Activated CD4-positive, CD25-positive, alpha-beta regulatory T cell treated with anti-CD3 and anti-CD28 coated beads, Interleukin-2, amount 50 U/mL, for 16 hours (primary cell): Measurements from ENCODE around the gene PBXIP1.
"Not testable (repeated sequence)": the region's sequence is repeated elsewhere in the genome, so short reads cannot be mapped to it uniquely, and the experiment has no call there.

Experiments
- DNase-seq: peaks from one replicate; pipeline ENCODE4 v3.0.0-alpha.2; 2020; ENCODE audit warnings: low read depth, low spot score

Gene PBXIP1

DNA sequence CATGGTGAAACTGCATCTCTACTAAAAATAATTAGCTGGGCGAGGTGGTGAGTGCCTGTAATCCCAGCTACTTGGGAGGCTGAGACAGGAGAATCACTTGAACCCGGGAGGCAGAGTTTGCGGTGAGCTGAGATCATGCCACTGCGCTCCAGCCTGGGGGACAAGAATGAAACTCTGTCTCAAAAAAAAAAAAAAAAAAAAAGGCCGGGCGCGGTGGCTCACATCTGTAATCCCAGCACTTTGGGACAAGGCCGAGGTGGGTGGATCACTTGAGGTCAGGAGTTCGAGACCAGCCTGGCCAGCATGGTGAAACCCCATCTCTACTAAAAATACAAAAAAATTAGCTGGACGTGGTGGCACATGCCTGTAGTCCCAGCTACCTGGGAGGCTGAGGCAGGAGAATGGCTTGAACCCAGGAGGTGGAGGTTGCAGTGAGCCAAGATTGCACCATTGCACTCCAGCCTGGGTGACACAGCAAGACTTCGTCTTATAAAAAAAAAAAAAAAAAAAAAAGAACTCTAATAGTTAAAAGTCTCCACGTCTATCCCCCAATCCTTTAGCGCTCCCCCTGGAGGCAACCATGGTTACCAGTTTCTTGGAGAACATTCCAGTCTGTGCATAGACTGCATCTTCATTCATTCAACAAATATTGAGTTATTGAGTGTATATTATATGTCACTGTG is 39.5 kb upstream of the PBXIP1 start:
- DNase-seq, result not testable (repeated sequence)

DNA sequence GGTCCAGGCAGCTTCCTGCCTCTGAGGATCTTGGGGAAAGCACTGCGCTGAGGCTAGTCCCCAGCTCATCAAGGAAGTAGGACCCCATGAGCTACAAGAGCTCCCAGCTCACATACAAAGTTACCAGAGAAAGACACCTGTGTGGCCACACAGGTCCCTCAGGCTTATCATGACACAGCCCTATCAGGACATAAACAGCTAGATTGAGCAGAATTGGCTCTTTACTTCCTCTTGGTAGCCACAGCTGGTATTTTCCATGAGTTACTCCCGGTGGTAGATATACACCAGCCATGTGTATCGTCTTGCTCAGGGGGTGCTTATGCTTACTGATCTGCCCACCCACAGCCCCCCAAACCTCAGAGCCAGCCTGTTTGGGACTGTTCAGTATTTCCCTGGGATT is 38.7 kb upstream of the PBXIP1 start:
- DNase-seq, result no peak

DNA sequence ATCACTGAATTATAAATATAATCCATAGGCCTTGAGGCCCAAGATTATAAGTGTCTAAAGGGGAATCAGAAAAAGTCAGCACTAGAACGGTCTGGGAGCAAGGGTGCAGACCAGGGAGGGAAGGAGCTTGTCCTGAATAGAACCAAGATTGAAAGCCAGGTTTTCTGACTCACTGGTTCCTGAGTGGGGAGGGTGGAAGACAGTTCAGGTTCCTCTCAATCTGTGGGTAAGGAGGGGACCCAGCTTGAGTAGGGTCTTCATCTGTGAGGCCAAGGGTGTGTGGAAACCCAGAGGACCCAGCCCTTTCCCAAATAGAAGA is 38.3 kb upstream of the PBXIP1 start:
- DNase-seq, result no peak

DNA sequence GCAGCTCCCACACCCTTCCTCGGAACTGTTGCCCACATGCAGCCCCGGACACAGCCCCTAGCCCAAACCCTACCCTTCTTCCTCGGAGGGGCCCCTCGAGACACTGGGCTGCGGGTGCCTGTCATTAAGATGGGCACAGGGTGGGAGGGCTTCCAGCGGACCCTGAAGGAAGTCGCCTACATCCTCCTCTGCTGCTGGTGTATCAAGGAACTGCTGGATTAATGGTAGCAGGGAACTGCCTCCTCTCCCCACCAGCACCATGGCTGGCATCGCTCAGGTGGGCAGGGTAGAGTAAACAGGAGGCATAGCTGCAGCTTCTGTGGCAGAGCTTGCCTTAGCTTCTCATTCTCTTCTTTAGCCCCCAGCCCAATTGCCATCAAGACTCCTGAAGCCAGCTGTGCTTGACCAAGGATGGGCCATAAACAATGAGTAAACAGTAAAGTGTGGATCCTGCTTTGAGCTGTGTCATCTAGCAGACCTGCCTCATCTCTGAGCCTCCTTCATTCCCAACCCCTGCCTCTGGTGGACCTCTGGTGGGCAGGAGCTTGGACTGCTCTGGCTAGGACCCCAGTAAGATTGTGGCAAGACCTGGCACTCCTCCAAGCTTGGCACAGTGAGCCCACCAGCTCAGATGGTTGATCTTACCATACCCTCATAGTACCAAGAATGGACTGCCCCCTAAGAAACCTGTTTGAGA is 37.8 kb upstream of the PBXIP1 start, which contains the start of gene LENEP:
Gene LENEP, plus strand, starts transcription at position 15 of the 697 bp plus-strand sequence. Its CDS starts 22 bp downstream, at position 37.
- DNase-seq, result no peak

- no peak for DNase-seq
These were observed 37.0 kb upstream of the PBXIP1 start for GRCh38 chr1:154992721-154993571.

- DNase-seq, result no peak
These were observed 34.4 kb upstream of the PBXIP1 start for GRCh38 chr1:154990276-154990675.

DNA sequence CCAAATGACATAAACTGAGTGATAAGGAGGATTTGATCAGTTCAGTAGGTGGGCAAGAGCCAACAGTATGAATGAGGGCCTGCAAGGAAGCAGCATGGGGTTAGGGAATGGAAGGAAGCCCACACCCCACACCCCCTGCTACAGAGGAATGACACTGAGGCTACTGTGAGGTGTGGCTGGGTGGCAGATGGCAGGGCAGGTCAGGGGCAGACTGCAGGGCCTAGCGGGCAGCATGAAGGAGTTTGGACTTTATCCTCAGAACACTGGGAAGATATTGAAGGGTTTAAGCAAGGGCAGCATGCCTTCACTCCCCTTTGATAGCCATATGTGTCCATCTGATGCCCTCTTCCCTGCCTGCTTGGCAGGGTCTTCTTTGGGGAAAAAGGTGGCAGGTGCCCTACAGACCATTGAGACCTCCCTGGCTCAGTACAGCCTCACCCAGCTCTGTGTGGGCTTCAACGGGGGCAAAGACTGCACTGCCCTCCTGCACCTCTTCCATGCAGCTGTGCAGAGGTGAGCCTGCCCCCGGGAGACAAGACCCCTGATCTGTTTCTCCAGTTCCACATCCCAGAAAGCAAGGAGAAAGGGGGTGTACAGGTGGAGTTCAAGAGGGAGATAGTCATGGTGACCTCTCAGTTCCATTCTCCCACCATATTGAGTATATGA is 33.4 kb upstream of the PBXIP1 start:
- no peak for DNase-seq

DNA sequence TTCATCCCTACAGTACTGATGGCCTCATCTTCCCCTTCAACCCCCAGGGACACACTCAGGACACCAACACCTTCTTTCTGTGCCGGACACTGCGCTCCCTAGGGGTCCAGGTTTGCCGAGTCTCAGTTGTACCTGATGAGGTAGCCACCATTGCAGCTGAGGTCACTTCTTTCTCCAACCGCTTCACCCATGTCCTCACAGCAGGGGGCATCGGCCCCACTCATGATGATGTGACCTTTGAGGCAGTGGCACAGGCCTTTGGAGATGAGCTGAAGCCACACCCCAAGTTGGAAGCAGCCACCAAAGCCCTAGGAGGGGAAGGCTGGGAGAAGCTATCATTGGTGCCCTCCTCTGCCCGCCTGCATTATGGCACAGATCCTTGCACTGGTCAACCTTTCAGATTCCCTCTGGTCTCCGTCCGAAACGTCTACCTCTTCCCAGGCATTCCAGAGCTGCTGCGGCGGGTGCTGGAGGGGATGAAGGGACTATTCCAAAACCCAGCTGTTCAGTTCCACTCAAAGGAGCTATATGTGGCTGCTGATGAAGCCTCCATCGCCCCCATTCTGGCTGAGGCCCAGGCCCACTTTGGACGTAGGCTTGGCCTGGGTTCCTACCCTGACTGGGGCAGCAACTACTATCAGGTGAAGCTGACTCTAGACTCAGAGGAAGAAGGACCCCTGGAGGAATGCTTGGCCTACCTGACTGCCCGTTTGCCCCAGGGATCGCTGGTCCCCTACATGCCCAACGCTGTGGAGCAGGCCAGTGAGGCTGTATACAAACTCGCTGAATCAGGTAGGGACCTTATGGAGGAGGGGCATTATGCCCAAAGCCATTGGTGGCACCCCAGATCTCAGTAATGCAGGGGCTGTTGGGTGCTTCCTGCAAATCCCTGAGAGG is 32.4 kb upstream of the PBXIP1 start:
- DNase-seq, result no peak

- no peak for DNase-seq
These were observed 31.4 kb upstream of the PBXIP1 start for GRCh38 chr1:154987326-154987725.

DNA sequence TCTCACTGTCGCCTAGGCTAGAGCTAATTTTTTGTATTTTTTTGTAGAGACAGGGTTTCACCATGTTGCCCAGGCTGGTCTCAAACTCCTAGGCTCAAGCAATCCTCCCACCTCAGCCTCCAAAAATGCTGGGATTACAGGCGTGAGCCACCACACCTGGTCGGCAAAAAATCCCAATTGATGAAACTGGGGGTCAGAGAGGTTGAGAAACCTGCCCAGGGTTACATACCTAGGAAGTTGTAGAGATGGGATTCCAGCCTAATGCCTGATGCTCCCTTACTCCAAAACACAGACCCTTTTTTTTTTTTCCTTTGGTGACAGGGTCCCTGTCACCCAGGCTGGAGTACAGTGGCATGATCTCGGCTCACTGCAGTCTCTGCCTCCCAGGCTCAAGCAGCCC is 30.8 kb upstream of the PBXIP1 start:
- not testable (repeated sequence) for DNase-seq

GRCh38 chr1:154983776-154984466 is 28.0 kb upstream of the PBXIP1 start:
- no peak for DNase-seq

DNA sequence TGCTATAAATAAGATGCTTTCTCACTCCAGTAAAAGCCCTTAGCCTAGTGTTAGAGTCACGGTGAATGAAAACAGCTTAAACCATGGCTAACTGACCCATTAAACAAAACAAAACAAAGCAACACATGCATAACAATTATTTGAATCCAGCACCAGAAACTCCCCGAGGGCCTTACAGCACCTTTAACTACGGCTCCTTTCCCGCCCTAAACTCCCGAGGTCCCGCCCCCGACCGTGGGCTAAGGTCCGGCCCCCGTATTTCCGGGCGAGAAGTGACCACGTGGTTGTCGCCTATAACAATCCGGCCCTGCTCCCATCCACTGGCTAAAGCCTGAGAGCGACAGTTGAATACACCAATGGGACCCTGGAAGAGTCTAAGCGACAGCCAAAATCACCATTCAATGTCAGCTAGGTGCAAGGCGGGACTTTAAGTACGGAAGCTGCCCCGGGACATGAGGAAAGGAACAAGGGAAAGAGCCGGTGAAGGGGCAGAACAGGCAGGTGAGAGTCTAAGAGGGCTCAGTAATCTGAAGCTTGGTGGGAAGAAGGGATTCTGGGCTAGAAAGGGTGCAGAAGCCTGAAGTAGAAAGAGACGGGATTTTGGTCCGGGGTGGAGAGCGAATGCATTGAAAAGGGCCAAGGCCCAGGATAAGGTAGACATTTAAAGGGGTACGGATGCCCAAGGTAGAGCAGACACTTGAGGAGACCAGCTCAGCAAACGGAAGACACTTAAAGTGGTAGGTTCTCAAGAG is 27.2 kb upstream of the PBXIP1 start, which contains the start of gene FLAD1:
Gene FLAD1, plus strand, starts transcription at position 448 of the 752 bp plus-strand sequence. CDS start 351 bp downstream, outside the sequence.
- DNase-seq, result peak; percentile 93

- DNase-seq, result no peak
These were observed 26.4 kb upstream of the PBXIP1 start for GRCh38 chr1:154982341-154982740.

DNA sequence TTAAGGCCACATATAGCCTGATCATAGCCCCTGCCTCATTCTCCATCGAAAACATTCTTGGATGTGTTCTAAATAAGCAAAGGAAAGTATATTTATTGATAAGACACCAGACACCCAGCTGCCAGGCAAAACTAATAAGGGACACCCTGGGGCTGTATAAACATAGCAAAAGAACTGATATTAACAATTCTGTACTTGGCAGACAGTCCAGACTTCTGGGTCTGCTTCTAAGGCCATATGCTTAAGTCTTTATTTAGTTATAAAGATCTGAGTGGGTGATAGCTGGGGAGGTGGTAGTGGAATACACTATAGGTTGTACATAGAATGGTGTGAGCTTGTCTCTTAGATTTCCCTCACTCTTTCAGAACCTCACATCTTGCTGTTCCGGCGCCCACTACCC is 22.5 kb upstream of the PBXIP1 start:
- DNase-seq, result no peak

- not testable (repeated sequence) for DNase-seq
These were observed 21.9 kb upstream of the PBXIP1 start for GRCh38 chr1:154977762-154978161.

GRCh38 chr1:154975409-154976059 is 19.6 kb upstream of the PBXIP1 start:
- no peak for DNase-seq

DNA sequence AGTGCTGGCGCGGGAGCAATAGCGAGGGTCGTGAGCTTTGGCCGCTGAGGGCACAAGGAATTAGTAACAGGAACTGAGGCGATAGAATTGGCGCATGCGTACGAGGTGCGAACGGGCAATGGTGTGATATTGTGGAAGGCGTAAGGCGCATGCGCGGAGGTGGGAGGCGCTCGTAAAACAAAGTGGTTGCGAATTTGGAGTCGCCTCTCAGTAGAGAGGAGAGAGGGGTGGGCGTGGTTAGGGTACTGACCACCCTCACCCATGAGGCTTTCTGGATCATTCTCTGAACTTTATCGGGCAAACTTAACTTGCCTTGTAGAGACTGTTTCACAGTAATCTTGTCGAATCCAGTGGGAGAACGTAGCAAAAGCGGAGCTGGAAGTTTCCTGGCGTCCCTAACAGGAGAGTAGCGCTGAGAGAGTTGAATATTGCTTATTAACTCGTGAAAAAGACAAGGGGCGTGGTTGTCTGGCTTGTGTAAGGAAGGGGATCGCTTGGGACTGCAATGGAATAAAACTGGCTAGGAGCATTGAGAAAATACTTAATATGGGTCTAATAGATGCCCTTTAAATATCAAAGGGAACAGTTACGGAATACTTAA is 19.0 kb upstream of the PBXIP1 start:
- DNase-seq, result peak; percentile 94

DNA sequence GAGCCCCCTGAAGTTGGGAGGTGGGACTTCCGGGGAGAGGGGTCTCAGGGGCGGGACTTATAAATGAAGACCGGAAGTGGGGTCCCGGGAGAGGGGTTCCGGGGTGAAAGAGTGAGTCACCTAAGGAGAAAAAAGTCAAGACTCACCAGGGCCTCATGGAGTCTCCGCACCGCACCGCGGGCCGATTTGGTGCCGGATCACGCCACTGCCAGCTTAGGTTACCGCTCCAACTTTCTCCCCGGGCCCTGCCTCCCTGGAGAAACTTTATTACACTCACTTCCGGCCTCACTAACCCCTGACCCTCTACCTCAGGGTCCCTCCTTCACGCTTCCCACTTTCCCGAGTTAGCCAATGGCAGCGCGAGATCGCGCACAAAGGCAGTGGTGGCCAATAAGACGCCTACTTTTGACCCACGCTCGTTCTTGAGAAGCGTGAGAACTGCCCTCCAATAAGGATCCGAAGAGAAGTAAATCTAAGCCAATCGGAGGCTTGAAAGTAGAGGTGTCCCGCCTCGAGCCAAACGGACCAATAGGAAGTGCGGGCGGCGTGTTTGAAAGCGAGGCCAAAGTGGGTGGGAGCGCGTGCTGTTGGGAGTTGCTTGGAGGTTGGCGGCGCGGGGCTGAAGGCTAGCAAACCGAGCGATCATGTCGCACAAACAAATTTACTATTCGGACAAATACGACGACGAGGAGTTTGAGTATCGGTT is 18.4 kb upstream of the PBXIP1 start, which contains the start of gene CKS1B:
Gene CKS1B, plus strand, starts transcription at position 580 of the 706 bp plus-strand sequence. Its CDS starts 65 bp downstream, at position 645.
- DNase-seq, result peak; percentile 96
